ENCODE data around the gene TFPI.

DNA sequence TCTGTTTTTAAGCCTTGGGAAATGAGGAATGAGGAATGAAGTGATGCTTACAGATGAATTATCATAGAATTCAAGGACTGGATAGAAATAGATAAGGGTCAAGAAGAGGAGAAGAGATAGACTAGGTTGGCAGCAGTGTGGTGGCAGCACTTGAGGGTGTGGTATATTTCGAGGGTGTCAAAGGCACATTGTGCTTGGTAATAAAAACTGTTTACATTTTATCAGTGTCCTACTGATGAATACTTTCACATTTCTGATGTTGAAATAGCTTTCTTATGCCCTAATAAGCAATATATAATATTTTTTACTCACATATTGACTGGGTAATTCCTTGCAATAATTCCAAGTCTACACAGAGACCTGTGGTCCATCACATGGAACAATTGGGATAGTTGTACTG lies 3.4 kb downstream of the TFPI start:
- TF ChIP-seq, protein P1, sequence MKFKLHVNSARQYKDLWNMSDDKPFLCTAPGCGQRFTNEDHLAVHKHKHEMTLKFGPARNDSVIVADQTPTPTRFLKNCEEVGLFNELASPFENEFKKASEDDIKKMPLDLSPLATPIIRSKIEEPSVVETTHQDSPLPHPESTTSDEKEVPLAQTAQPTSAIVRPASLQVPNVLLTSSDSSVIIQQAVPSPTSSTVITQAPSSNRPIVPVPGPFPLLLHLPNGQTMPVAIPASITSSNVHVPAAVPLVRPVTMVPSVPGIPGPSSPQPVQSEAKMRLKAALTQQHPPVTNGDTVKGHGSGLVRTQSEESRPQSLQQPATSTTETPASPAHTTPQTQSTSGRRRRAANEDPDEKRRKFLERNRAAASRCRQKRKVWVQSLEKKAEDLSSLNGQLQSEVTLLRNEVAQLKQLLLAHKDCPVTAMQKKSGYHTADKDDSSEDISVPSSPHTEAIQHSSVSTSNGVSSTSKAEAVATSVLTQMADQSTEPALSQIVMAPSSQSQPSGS (IDR thresholded peaks at IDR 0.05; ENCODE audit: low read length): no peak
- TF ChIP-seq SP1 (IDR thresholded peaks at IDR 0.05; ENCODE audit: low read depth, low read length): no peak
- TF ChIP-seq POLR2AphosphoS5 (IDR thresholded peaks at IDR 0.05; ENCODE audit: low read length): no peak

Data from GM12878 (cell line).